ENCODE measurements around the gene FUT7. TPM values are rescaled to one million over a fixed set of nuclear protein-coding genes. Genes with fewer than 3 reads are reported as not detected.

The FUT7 gene
- total RNA-seq, 1 experiment from 2014 or later = not detected

DNA sequence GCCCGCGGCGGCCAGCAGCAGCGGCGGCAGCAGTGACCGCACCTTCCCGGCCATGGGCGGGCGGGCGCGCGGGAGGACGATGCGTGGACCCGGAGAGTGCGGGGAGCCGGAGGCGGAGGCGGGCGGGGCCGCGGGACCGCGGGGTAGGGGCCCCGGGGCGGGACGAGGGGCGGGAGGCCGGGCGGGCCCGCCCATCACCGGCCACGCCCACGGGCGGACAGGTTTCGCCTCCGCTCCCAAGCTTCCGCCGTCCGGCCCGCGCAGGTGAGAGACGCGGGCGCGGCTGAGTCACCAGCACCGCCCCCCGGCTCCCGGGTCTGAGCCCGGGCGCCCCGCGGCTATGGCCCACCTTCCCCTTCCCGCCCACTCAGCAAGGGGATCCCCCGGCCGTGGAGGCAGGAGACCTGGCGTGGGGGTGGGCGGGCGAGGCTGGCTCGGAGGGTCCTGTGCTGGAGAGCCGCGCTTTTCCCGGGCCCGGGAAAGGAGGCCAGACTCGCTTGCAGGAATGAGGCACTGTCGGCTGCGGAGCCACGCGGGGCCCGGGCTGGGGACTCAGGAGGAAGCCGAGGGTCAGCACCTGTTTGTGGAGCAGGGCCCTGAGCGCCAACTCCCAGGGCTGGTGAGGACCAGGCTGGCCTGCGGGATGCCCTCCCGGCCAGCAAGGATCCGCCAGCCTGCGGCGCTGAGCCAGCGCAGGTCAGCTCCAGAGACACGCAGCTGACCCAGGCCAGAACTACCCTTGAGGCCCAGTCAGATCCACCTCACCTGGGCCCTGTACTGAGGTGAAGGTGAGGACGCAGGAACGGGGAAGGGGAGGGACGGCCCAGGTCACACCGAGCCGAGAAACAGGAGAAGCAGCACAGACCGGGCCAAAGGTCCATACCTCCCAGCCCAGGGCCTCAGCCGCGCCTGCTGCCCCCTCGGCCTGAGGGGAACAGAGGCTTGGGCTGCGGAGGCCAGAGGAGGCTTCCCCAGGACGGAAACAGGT is 22.4 kb upstream of the FUT7 start, which contains the start of gene ENTPD2 (continued):
- TF ChIP-seq ZNF274 (IDR thresholded peaks at IDR 0.05; ENCODE audit: low read depth, low read length) = no peak
- no peak for TF ChIP-seq CEBPB (IDR thresholded peaks at IDR 0.05; ENCODE audit: low read depth)
- no peak for TF ChIP-seq YY1 (IDR thresholded peaks at IDR 0.05; ENCODE audit: extremely low read depth, insufficient replicate concordance, low read depth, low read length)
- no peak for TF ChIP-seq ELF1 (IDR thresholded peaks at IDR 0.05; ENCODE audit: borderline replicate concordance, low read depth)
- TF ChIP-seq ZFX (IDR thresholded peaks at IDR 0.05) = peak; percentile 52; the same call in 1 of the 2 replicates
- no peak for TF ChIP-seq EGR1 (IDR thresholded peaks at IDR 0.05; ENCODE audit: low read depth)
- no peak for TF ChIP-seq EZH2 (IDR thresholded peaks at IDR 0.05)
- TF ChIP-seq, protein P1, sequence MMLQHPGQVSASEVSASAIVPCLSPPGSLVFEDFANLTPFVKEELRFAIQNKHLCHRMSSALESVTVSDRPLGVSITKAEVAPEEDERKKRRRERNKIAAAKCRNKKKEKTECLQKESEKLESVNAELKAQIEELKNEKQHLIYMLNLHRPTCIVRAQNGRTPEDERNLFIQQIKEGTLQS (IDR thresholded peaks at IDR 0.05) = no peak
- TF ChIP-seq POLR2A (IDR thresholded peaks at IDR 0.05; ENCODE audit: borderline replicate concordance, extremely low read depth, insufficient read depth, insufficient read length) = peak; percentile 26
- no peak for TF ChIP-seq TCF7L2 (IDR thresholded peaks at IDR 0.05; ENCODE audit: borderline replicate concordance, extremely low read depth, insufficient read depth, insufficient read length)

DNA sequence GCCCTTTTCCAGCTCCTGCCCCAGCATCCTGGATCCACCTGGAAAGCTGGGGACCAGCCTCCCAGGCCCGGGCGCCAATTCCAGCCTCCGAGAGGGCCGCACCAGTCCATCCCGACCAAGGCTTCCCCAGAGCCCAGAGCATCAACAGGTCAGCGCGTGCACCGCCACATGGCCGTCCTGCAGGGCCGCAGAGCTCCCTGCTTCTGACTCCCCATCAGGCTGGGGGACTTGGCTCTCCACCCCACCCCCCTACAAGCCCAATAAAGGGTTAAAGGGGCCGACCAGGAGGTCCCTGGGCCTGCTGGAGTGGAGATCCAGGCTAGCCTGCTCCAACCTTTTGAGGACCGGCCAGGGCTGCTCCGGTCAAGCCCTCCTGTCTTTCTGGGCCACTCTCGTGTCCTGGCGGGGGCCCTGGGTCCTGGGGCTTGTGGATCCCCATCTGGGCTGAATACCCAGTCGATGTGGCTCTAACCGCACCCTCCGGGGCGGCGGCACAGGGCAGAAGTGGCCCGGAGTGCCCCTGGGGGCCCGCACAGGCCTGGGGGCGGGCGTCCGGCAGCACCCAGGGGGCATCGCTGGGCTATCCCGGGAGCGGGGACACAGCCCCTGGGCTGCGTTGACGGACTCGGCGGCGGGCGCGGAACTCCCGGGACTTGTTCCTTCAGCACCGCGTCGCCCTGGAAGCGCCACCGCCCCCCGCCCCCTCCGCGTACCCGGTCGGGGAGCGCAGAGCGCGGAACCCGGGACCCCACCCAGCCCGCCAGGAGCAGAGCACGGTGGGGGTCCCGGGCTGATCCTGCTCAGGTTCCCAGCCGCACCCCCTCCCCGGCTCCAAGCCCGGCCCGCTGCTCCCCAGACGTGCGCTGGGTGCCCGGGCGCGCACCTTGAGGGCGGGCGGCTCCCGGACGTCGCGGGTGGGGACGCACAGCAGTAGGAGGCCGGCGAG is 21.4 kb upstream of the FUT7 start:
- Histone ChIP-seq H3K9me2 (ENCODE audit: insufficient read depth) (no peaks in the 10 kb centered on the region), H3K9ac (ENCODE audit: low read length) (peak overlapping the region; percentile 66), H3K4me1 (ENCODE audit: control insufficient read depth in 1 of 2, insufficient read depth in 2 of 2, low read length in 2 of 2) (peaks cover 21 to 35% of the 10 kb centered on the region in 2 experiments), H3K9me3 (ENCODE audit: control insufficient read depth in 1 of 2, insufficient read depth in 1 of 2, low read depth in 1 of 2, low read length in 2 of 2) (no peaks in the 10 kb centered on the region), H3K27me3 (ENCODE audit: insufficient read depth, low read length) (no peaks in the 10 kb centered on the region), H3K27ac (ENCODE audit: low read depth, low read length) (peak overlapping the region; percentile 85; the same call in 1 of the 2 replicates), H2AFZ (ENCODE audit: low read depth, low read length, poor library complexity, severe bottlenecking) (no peak overlapping the region), H3K4me3 (replicated peaks in 1 of 2; ENCODE audit: low read depth in 1 of 2, low read length in 2 of 2) (peak overlapping the region; percentile 57 to 68), H4K20me1 (ENCODE audit: insufficient read depth) (no peaks in the 10 kb centered on the region), H3K79me2 (ENCODE audit: insufficient read depth, low read length) (no peaks in the 10 kb centered on the region), H3K36me3 (ENCODE audit: control insufficient read depth in 1 of 2, insufficient read depth in 2 of 2, low read length in 2 of 2) (no peaks in the 10 kb centered on the region), H3K4me2 (ENCODE audit: low read length) (peak overlapping the region; percentile 95)
- ChIA-PET POLR2A (interaction anchor here (0.6 to 1.0 kb wide), 4 partner anchors 14 to 188 kb away, joined by 3 to 7 read pairs (median 4); partner anchors contain the start of gene TUBB4B), RAD21 (ENCODE audit: low non-redundant PET in 1 of 2, low total read pairs in 2 of 2, uncharacterized antibody in 2 of 2, unreplicated experiment in 2 of 2) (no interaction called here), CTCF (interaction anchor here (1.0 to 4.3 kb wide), 7 partner anchors 11 to 183 kb away, joined by 4 to 22 read pairs (median 5); no protein-coding TSS in a partner anchor)
- intact Hi-C loops (cut with micrococcal nuclease) = no loop called here
- no peak for DNase-seq (ENCODE audit: low read depth, low spot score)
- peak; percentile 70 for ATAC-seq
- BruUV-seq (replicated peaks) = no TSS peak
- TF ChIP-seq TCF7L2 (IDR thresholded peaks at IDR 0.05; ENCODE audit: borderline replicate concordance, extremely low read depth, insufficient read depth, insufficient read length) = no peak
- no peak for TF ChIP-seq FOSL1 (IDR thresholded peaks at IDR 0.05; ENCODE audit: low read depth)
- no peak for TF ChIP-seq ZFX (IDR thresholded peaks at IDR 0.05)
- TF ChIP-seq CTCF (IDR thresholded peaks at IDR 0.05 in 2 of 3, conservative IDR thresholded peaks at IDR 0.05 in 1 of 3; ENCODE audit: borderline replicate concordance in 1 of 3, insufficient read depth in 1 of 3, low read depth in 2 of 3, low read length in 2 of 3) = no peak
- no peak for TF ChIP-seq JUND (IDR thresholded peaks at IDR 0.05)
- no peak for TF ChIP-seq POLR2AphosphoS5 (IDR thresholded peaks at IDR 0.05; ENCODE audit: low read depth, low read length)
- TF ChIP-seq EZH2 (IDR thresholded peaks at IDR 0.05) = no peak
- no peak for TF ChIP-seq SIN3A (IDR thresholded peaks at IDR 0.05; ENCODE audit: low read depth)
- TF ChIP-seq POLR2A (IDR thresholded peaks at IDR 0.05; ENCODE audit: borderline replicate concordance, extremely low read depth, insufficient read depth, insufficient read length) = no peak
- TF ChIP-seq ELF1 (IDR thresholded peaks at IDR 0.05; ENCODE audit: borderline replicate concordance, low read depth) = no peak
- no peak for TF ChIP-seq ZBTB33 (IDR thresholded peaks at IDR 0.05; ENCODE audit: extremely low read depth, insufficient replicate concordance, low read length)
